Gastrocnemius medialis (tissue), 4 donors: Measurements from ENCODE around the gene ALG14. TPM values are rescaled to one million over a fixed set of nuclear protein-coding genes. Genes with fewer than 3 reads are reported as not detected.
A peak's percentile ranks its signal among the peaks of the same experiment; 100 is the strongest.

Experiments
- ATAC-seq, 2 donors: fragments of 150-250 bp; one replicate each; pipeline ENCODE4 v1.9.1; 2016
- DNase-seq, 2 donors: peaks; one replicate each; pipeline ENCODE4 v3.0.0-alpha.2; 2019
- H3K27ac ChIP-seq, 4 donors: fragments of 200-600 bp; sonication (generic); 1 replicate in 1 of 4; 2 replicates in 3 of 4; pipeline ENCODE4 v1.5.1; 2016 to 2018; ENCODE audit warnings: mild to moderate bottlenecking in 2 of 4, moderate library complexity in 1 of 4
- H3K27me3 ChIP-seq, 3 donors: fragments of 200-600 bp; sonication (generic) in 2 of 3; 1 replicate in 1 of 3; 2 replicates in 2 of 3; pipeline versions ENCODE4 v1.5.1 to v1.6.0; 2016 to 2019; ENCODE audit warnings: mild to moderate bottlenecking in 1 of 3, moderate library complexity in 1 of 3
- H3K36me3 ChIP-seq, 2 donors: fragments of 200-600 bp; sonication (generic) in 1 of 2; one replicate each; pipeline ENCODE4 v1.5.1; 2017 to 2018
- H3K4me1 ChIP-seq, 2 donors: fragments of 200-600 bp; sonication (generic) in 1 of 2; one replicate each; pipeline ENCODE4 v1.5.1; 2016 to 2017; ENCODE audit warnings: mild to moderate bottlenecking in 2 of 2
- H3K4me3 ChIP-seq, 4 donors: fragments of 200-600 bp; sonication (generic) in 3 of 4; 1 replicate in 1 of 4; 2 replicates in 3 of 4; pipeline ENCODE4 v1.5.1; 2016 to 2019; ENCODE audit warnings: mild to moderate bottlenecking in 2 of 4
- H3K9me3 ChIP-seq, 3 donors: fragments of 200-600 bp; sonication (generic) in 2 of 3; 1 replicate in 1 of 3; 2 replicates in 2 of 3; pipeline ENCODE4 v1.5.1; 2016 to 2019
- CTCF ChIP-seq, 5 experiments: fragments of 450-650 bp in 3 of 5; fragments of 200-600 bp in 2 of 5; sonication (generic) in 2 of 5; IDR thresholded peaks in 4 of 5; conservative IDR thresholded peaks in 1 of 5; 1 replicate in 4 of 5; 2 replicates in 1 of 5; pipeline ENCODE4 v1.5.1; 2016 to 2019; ENCODE audit warnings: antibody characterized with exemption in 5 of 5, mild to moderate bottlenecking in 3 of 5, moderate library complexity in 3 of 5
- POLR2A ChIP-seq, 2 donors: fragments of 450-650 bp; IDR thresholded peaks; one replicate each; pipeline ENCODE4 v1.6.1; 2017; ENCODE audit warnings: antibody characterized with exemption in 2 of 2, mild to moderate bottlenecking in 2 of 2, moderate library complexity in 2 of 2
- in situ Hi-C, 4 donors: fragments of 200-750 bp; cut with MboI; loops; one replicate each; pipeline versions ENCODE4 v1.15.0 to v1.8.0; 2017; ENCODE audit warnings: low sequenced_read_pairs in 4 of 4
- intact Hi-C: fragments of 100-400 bp; cut with DNase I; formaldehyde crosslinking; loops from one replicate; pipeline ENCODE4 v1.15.1; 2023; ENCODE audit warnings: low total_unique reads
- total RNA-seq, 4 donors: library from RNA; depleted of rRNA; stranded (reverse); fragments of >200 nt; gene quantifications; one replicate each; pipeline versions ENCODE4 v1.1.0 to v1.2.3, GENCODE V29; 2016

ALG14 gene
- total RNA-seq, 4 donors from 2014 or later: 0.24 to 0.97 (median 0.77) TPM

- in situ Hi-C loops (no loop called here), intact Hi-C loops (no loop called here)
- Histone ChIP-seq H3K36me3 (no peaks in the 10 kb centered on the region), H3K27me3 (peaks cover 0 to under 1% (median 0%) of the 10 kb centered on the region in 3 donors), H3K4me3 (no peak overlapping the region), H3K4me1 (no peaks in the 10 kb centered on the region), H3K9me3 (no peaks in the 10 kb centered on the region), H3K27ac (no peak overlapping the region)
- TF ChIP-seq CTCF (IDR thresholded peaks at IDR 0.05 in 4 of 5, conservative IDR thresholded peaks at IDR 0.05 in 1 of 5) (no peak), POLR2A (IDR thresholded peaks at IDR 0.05) (no peak)
- DNase-seq (no peak), ATAC-seq (no peak)
Measured at GRCh38 chr1:94934551-94934950, 138.2 kb downstream of the ALG14 start.

DNA sequence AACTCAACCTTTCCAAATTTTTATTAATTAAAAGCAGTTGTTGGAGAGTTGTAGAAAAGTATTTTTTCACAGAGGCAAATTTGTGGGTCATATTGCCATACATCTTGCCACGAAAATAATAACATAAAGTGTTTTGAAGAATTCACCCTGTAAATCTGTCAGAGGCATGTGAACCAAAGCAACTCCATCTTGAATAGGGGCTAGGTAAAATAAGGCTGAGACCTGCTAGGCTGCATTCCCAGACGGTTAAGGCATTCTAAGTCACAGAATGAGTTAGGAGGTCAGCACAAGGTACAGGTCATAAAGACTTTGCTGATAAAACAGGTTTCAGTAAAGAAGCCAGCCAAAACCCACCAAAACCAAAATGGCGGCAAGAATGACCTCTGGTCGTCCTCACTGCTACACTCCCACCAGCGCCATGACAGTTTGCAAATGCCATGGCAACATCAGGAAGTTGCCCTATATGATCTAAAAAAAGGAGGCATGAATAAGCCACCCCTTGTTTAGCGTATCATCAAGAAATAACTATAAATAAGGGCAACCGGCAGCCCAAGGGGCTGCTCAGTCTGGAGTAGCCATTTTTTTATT is 141.4 kb downstream of the ALG14 start:
- DNase-seq (no peak), ATAC-seq (no peak)
- no peak overlapping the region for H3K27ac ChIP-seq
- peaks cover 0 to 9% of the 10 kb centered on the region in 2 donors for H3K4me1 ChIP-seq
- intact Hi-C loops: no loop called here
- H3K27me3 ChIP-seq: peaks cover 7 to 18% (median 15%) of the 10 kb centered on the region in 3 donors
- no peaks in the 10 kb centered on the region for H3K9me3 ChIP-seq
- no peaks in the 10 kb centered on the region for H3K36me3 ChIP-seq
- TF ChIP-seq POLR2A (IDR thresholded peaks at IDR 0.05) (no peak), CTCF (IDR thresholded peaks at IDR 0.05 in 4 of 5, conservative IDR thresholded peaks at IDR 0.05 in 1 of 5) (no peak)
- H3K4me3 ChIP-seq: no peak overlapping the region
- in situ Hi-C loops: no loop called here

DNA sequence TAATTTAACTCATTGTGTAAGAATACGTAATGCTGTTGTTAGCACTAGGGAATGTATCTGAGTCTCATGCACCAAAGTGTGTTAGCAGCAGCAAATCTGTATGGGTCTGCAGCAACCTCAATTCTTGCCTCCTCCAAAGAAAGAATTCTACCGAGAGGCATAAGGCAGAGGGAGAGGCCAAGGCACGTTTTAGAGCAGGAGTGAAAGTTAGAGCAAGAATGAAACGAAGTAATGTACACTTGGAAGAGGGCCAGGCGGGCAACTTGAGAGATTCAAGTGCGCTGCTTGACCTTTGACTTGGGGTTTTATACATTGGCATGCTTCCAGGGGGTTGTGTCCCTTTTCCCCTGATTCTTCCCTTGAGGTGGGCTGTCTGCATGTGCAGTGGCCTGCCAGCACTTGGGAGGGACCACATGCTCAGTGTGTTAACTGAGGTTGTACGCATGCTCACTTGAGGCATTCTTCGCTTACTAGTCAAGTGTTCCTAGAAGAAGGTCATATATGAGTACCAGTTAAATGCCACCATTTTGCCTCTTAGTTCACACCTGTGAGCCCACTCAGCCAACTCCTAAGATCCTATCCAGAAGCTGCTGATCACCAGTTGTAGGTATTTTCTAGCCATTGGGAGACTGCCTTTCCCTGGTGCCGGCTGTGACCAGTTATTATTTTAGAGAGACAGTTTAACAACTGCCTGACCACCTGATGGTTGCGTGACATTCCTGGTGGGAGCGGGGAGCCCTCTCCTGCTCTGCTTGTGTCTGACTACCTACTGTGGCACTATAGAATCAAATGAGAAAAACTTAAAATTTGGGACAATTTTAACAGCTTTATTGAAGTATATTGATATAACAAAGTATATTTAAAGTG is 143.2 kb downstream of the ALG14 start:
- Histone ChIP-seq H3K27me3 (peaks cover 21 to 33% (median 31%) of the 10 kb centered on the region in 3 donors), H3K36me3 (no peaks in the 10 kb centered on the region), H3K27ac (peak overlapping the region in 1 of 4 donors; percentile 87), H3K9me3 (no peaks in the 10 kb centered on the region), H3K4me1 (peaks cover 3 to 19% of the 10 kb centered on the region in 2 donors), H3K4me3 (peak overlapping the region in 3 of 4 donors; percentile 14 to 71 (median 30))
- in situ Hi-C loops (no loop called here), intact Hi-C loops (loop anchor here (10.0 kb wide), 1 partner anchor 95 kb away; no protein-coding TSS in a partner anchor)
- no peak for TF ChIP-seq POLR2A (IDR thresholded peaks at IDR 0.05)
- TF ChIP-seq CTCF (IDR thresholded peaks at IDR 0.05 in 4 of 5, conservative IDR thresholded peaks at IDR 0.05 in 1 of 5): no peak
- no peak for ATAC-seq
- no peak for DNase-seq

DNA sequence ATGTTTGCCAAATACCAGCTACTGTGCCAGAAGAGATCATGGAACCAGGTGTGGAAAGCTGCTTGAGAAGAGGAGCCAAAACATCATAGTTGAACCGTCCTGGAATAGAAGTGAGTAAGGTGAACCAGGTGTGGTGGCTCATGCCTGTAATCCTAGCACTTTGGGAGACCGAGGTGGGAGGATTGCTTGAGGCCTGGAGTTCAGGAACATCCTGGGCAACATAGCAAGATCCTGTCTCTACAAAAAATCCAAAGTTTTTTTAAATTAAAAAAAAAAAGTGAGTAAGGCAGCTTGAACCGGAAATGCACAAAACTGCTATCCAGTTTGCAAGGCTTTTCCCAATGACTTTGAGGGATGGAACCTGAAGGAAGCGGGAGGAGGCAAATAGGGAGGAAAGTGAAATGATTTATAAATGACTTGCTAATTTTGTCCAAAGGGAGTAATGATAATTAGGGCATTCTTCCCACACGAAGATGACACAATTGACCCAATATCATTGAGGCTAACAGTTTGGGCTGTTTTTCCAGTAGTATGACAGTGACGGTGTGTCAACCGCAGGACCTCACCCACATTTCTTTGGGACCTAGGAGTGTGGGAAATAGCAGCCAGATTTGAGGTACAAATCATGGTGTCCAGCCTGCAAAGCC is 144.3 kb downstream of the ALG14 start:
- in situ Hi-C loops (no loop called here), intact Hi-C loops (loop anchor here (10.0 kb wide), 1 partner anchor 96 kb away; no protein-coding TSS in a partner anchor)
- TF ChIP-seq POLR2A (IDR thresholded peaks at IDR 0.05) (no peak), CTCF (IDR thresholded peaks at IDR 0.05 in 4 of 5, conservative IDR thresholded peaks at IDR 0.05 in 1 of 5) (no peak)
- H3K27me3 ChIP-seq: peaks cover 32 to 45% (median 42%) of the 10 kb centered on the region in 3 donors
- DNase-seq (no peak), ATAC-seq (no peak)
- peaks cover 13 to 19% of the 10 kb centered on the region in 2 donors for H3K4me1 ChIP-seq
- H3K27ac ChIP-seq: peak overlapping the region; percentile 70 to 87 (median 83)
- no peaks in the 10 kb centered on the region for H3K9me3 ChIP-seq
- no peaks in the 10 kb centered on the region for H3K36me3 ChIP-seq
- H3K4me3 ChIP-seq: peak overlapping the region; percentile 57 to 71 (median 70)
